GM12872 (cell line): ENCODE measurements around the gene APP.

Experiments
- CTCF ChIP-seq: IDR thresholded peaks from 3 replicates; pipeline ENCODE4 v1.5.1; 2011; ENCODE audit warnings: low read depth, mild to moderate bottlenecking, low read length, moderate library complexity; ENCODE audit not compliant: insufficient read depth

Gene APP

GRCh38 chr21:25904044-25904695 lies 266.4 kb downstream of the APP start:
- TF ChIP-seq CTCF = no peak

GRCh38 chr21:25903607-25904006 lies 267.0 kb downstream of the APP start:
- no peak for TF ChIP-seq CTCF

GRCh38 chr21:25901330-25901979 lies 269.1 kb downstream of the APP start:
- no peak for TF ChIP-seq CTCF

- TF ChIP-seq CTCF = no peak
These were observed 271.9 kb downstream of the APP start for GRCh38 chr21:25898671-25899070.

- TF ChIP-seq CTCF = no peak
These were observed 273.2 kb downstream of the APP start for GRCh38 chr21:25897383-25897782.

- TF ChIP-seq CTCF = no peak
These were observed 274.0 kb downstream of the APP start for GRCh38 chr21:25896501-25897056.

- peak; percentile 42; the same call in 2 of the 3 replicates for TF ChIP-seq CTCF
These were observed 274.9 kb downstream of the APP start for GRCh38 chr21:25895565-25896205.
